ENCODE measurements around the gene KIAA1328. TPM values are rescaled to one million over a fixed set of nuclear protein-coding genes. Genes with fewer than 3 reads are reported as not detected.

Gene KIAA1328
- total RNA-seq, 6 donors from 2014 or later = 10.6 to 66.0 (median 28.8) TPM

DNA sequence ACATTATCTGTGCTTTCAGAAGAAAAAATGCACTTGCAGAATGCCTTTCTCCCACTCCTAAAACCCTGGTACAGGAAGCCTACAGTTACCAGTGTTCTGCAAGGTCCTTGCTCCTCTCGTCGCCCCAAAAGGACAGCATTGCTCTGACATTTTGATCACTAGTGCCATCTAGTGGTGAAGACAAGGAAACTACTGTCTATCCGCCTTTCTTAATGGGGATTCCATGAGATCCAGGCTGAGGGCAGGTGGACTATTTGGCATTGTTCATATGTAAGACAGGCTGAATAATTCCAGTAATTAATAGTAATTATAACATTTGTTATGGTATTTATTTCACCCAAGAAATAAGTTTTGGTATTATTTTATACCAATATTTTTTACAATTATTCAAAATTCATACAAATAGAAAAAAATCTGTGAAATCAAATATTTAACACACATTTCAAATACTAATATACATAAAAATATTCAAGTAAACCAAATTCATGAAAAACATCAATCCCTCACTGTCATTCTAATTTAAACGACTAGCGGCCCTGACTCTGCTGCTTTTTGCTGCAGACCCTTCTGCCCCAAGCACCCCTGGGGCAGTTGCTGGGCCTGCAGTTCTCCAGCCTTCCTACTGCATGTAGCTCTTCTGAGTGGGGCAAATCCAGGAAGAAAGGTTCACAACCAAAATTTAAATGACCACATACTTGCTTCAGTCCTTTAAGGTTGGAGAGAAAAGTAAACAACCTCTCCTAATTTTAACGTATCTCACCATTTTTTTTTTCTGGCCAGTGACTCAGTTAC lies 19.1 kb upstream of the KIAA1328 start:
- H3K36me3 ChIP-seq = peaks cover 7 to 38% (median 13%) of the 10 kb centered on the region in 4 donors
- no peaks in the 10 kb centered on the region for H3K9me3 ChIP-seq
- no peak for TF ChIP-seq POLR2A (IDR thresholded peaks at IDR 0.05)
- TF ChIP-seq EP300 (IDR thresholded peaks at IDR 0.05) = no peak
- TF ChIP-seq, protein P1, sequence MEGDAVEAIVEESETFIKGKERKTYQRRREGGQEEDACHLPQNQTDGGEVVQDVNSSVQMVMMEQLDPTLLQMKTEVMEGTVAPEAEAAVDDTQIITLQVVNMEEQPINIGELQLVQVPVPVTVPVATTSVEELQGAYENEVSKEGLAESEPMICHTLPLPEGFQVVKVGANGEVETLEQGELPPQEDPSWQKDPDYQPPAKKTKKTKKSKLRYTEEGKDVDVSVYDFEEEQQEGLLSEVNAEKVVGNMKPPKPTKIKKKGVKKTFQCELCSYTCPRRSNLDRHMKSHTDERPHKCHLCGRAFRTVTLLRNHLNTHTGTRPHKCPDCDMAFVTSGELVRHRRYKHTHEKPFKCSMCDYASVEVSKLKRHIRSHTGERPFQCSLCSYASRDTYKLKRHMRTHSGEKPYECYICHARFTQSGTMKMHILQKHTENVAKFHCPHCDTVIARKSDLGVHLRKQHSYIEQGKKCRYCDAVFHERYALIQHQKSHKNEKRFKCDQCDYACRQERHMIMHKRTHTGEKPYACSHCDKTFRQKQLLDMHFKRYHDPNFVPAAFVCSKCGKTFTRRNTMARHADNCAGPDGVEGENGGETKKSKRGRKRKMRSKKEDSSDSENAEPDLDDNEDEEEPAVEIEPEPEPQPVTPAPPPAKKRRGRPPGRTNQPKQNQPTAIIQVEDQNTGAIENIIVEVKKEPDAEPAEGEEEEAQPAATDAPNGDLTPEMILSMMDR (IDR thresholded peaks at IDR 0.05) = peak; percentile 45 to 74 (median 64)
- TF ChIP-seq POLR2AphosphoS5 (IDR thresholded peaks at IDR 0.05) = no peak
- H3K4me3 ChIP-seq = no peak overlapping the region
- 44 to 46% methylated on average over 6 of the region's 6 CpGs for WGBS, 2 donors
- no peak overlapping the region for H3K27ac ChIP-seq
- H3K27me3 ChIP-seq = no peaks in the 10 kb centered on the region
- peaks cover 0 to 16% (median 4%) of the 10 kb centered on the region in 4 donors for H3K4me1 ChIP-seq
- peak; percentile 82 to 85 for ATAC-seq (ENCODE audit: low FRiP score in 2 of 2)
- DNase-seq = peak in 1 of 2 donors; percentile 41

DNA sequence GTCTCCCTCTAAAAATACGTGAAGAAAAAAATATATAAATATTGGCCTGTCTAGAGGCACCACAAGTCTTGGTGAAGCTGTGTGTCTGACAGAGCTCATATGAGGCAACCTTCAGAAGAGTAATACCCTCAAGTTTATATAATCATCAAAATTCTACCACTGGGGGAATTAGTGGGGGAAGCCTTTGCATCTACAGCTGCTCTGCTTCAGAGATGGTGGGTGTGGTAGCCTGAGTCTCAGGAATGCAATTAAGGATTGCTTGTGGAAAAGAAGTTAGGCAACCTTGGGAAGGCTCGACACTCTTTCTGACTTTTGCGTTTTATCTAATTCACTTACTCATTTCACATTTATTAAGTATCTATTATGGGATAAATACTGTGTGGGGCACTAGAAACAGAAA lies 17.5 kb upstream of the KIAA1328 start:
- H3K27ac ChIP-seq = peak overlapping the region in 2 of 4 donors; percentile 30 to 36
- 73 to 79% methylated on average over 3 of the region's 3 CpGs for WGBS, 2 donors
- H3K27me3 ChIP-seq = no peaks in the 10 kb centered on the region
- peaks cover 0 to 23% (median 7%) of the 10 kb centered on the region in 4 donors for H3K36me3 ChIP-seq
- TF ChIP-seq POLR2AphosphoS5 (IDR thresholded peaks at IDR 0.05) = no peak
- TF ChIP-seq, protein P1 (IDR thresholded peaks at IDR 0.05) = no peak
- TF ChIP-seq EP300 (IDR thresholded peaks at IDR 0.05) = no peak
- TF ChIP-seq POLR2A (IDR thresholded peaks at IDR 0.05) = no peak
- H3K9me3 ChIP-seq = no peaks in the 10 kb centered on the region
- peak in 1 of 2 donors; percentile 67 for ATAC-seq (ENCODE audit: low FRiP score in 2 of 2)
- peaks cover 0 to 19% (median 4%) of the 10 kb centered on the region in 4 donors for H3K4me1 ChIP-seq
- no peak overlapping the region for H3K4me3 ChIP-seq
- DNase-seq = no peak

DNA sequence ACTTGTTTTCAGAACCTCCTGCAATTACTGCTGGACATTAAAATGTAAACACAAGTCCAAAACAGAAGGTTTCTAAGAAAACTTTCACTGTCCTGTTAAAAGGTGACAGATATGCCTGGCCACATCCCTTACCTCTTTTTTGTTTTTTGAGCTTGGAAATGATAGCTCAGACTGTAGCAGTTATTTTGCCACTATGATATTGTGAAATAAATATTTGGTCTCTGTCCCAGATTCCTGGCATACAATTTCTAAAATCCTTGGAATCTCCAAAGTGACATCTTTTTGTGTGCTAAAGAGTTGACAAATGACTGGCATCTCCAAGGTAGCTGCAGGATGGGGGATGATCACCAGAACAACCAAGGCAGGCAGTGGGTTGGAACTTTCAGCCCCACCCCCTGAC lies 17.0 kb upstream of the KIAA1328 start:
- H3K27me3 ChIP-seq = no peaks in the 10 kb centered on the region
- peaks cover 0 to 25% (median 6%) of the 10 kb centered on the region in 4 donors for H3K36me3 ChIP-seq
- no peak for DNase-seq
- peak in 1 of 2 donors; percentile 23 for ATAC-seq (ENCODE audit: low FRiP score in 2 of 2)
- peak overlapping the region in 2 of 4 donors; percentile 30 to 36 for H3K27ac ChIP-seq
- H3K4me1 ChIP-seq = peaks cover 0 to 19% (median 4%) of the 10 kb centered on the region in 4 donors
- TF ChIP-seq EP300 (IDR thresholded peaks at IDR 0.05) = no peak
- TF ChIP-seq, protein P1 (IDR thresholded peaks at IDR 0.05) = no peak
- TF ChIP-seq POLR2A (IDR thresholded peaks at IDR 0.05) = no peak
- no peak for TF ChIP-seq POLR2AphosphoS5 (IDR thresholded peaks at IDR 0.05)
- H3K4me3 ChIP-seq = no peak overlapping the region
- no peaks in the 10 kb centered on the region for H3K9me3 ChIP-seq

DNA sequence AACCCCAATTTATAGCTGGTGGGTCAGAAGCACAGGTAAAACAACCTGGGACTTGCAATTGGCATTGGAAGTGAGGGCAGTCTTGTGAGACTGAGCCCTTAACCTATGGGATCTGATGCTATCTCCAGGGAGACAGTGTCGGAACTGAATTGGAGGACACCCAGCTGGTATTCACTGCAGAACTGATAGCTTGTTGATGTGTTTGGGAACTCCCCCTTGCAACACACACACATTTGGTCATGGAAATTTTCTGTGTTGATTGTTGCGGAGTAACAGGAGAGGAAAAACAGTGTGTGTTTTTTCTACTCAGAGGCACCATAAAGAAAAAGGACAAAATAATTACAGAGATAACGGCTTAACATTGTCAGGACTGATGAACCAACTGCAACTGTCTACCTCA lies 16.2 kb upstream of the KIAA1328 start:
- DNase-seq = no peak
- Histone ChIP-seq H3K27ac (peak overlapping the region in 3 of 4 donors; percentile 4 to 39 (median 36)), H3K9me3 (no peaks in the 10 kb centered on the region), H3K27me3 (no peaks in the 10 kb centered on the region), H3K36me3 (peaks cover under 1 to 25% (median 6%) of the 10 kb centered on the region in 4 donors), H3K4me1 (peaks cover 0 to 19% (median 4%) of the 10 kb centered on the region in 4 donors), H3K4me3 (no peak overlapping the region)
- TF ChIP-seq EP300 (IDR thresholded peaks at IDR 0.05) (peak in 1 of 4 donors; percentile 5), POLR2AphosphoS5 (IDR thresholded peaks at IDR 0.05) (peak in 1 of 2 donors; percentile 43), POLR2A (IDR thresholded peaks at IDR 0.05) (no peak)
- TF ChIP-seq, protein P1 (IDR thresholded peaks at IDR 0.05) = no peak
- 83 to 86% methylated on average over 3 of the region's 3 CpGs for WGBS, 2 donors
- ATAC-seq (ENCODE audit: low FRiP score in 2 of 2) = no peak

All from upper lobe of left lung (tissue), 6 donors.